GM20000 (cell line): Measurements from ENCODE around the gene FUS.
A peak's percentile ranks its signal among the peaks of the same experiment; 100 is the strongest.

Source experiments
- DNase-seq: peaks from one replicate; pipeline ENCODE4 v3.0.0; 2012; ENCODE audit warnings: low spot score
- TF ChIP-seq, protein P1 (sequence below): IDR thresholded peaks from 2 replicates; pipeline ENCODE4 v1.5.1; 2012; ENCODE audit warnings: mild to moderate bottlenecking, control low read depth; ENCODE audit errors: extremely low read depth, missing control alignments

Gene FUS

GRCh38 chr16:31215287-31216162 is 35.6 kb downstream of the FUS start:
- TF ChIP-seq, protein P1, sequence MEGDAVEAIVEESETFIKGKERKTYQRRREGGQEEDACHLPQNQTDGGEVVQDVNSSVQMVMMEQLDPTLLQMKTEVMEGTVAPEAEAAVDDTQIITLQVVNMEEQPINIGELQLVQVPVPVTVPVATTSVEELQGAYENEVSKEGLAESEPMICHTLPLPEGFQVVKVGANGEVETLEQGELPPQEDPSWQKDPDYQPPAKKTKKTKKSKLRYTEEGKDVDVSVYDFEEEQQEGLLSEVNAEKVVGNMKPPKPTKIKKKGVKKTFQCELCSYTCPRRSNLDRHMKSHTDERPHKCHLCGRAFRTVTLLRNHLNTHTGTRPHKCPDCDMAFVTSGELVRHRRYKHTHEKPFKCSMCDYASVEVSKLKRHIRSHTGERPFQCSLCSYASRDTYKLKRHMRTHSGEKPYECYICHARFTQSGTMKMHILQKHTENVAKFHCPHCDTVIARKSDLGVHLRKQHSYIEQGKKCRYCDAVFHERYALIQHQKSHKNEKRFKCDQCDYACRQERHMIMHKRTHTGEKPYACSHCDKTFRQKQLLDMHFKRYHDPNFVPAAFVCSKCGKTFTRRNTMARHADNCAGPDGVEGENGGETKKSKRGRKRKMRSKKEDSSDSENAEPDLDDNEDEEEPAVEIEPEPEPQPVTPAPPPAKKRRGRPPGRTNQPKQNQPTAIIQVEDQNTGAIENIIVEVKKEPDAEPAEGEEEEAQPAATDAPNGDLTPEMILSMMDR: no peak
- DNase-seq: peak; percentile 67

DNA sequence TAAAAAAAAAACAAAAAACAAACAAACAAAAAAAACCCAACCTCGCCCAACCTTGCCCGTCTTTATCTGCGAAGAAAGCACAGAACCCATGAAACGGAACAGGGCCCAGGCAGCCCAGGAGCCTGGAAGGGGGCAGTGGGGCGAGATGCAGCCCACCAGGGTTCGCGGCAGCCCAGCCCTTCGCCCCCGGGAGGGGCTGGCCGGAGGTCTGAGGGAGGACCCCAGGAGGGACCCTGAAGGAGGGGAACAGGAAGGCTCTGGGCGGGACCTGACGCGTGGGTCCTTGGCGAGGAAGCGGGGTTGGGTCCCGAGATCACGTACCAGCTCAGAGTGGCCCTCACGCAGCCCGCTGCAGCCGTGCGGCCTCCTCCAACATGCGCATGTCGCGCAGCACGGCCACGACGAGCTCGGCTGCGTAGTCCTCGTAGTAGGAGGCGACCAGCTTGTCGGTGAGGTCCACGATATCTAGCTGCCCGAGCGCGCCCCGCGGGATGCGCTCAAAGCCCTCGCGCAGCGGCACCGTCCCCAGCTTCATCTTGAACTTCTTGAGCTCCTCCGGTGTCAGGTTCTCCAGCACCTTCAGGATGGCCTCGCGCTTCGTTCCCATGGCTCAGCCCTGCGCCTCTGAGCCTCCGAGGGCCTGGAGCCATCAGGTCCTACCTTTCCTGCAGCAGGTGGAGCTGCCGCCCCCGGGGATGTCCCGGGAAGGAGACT is 36.6 kb downstream of the FUS start, which contains the start of gene PYDC1:
TSS of gene PYDC1 (minus strand) at position 714 of the 714 bp plus-strand sequence. CDS start at position 607, 107 bp downstream.
- DNase-seq: peak; percentile 45
- TF ChIP-seq, protein P1: no peak

- TF ChIP-seq, protein P1: no peak
- DNase-seq: no peak
These were observed 37.2 kb downstream of the FUS start for GRCh38 chr16:31217136-31217530.

- TF ChIP-seq, protein P1: no peak
- peak; percentile 6 for DNase-seq
These were observed 39.3 kb downstream of the FUS start for GRCh38 chr16:31219154-31219741.

DNA sequence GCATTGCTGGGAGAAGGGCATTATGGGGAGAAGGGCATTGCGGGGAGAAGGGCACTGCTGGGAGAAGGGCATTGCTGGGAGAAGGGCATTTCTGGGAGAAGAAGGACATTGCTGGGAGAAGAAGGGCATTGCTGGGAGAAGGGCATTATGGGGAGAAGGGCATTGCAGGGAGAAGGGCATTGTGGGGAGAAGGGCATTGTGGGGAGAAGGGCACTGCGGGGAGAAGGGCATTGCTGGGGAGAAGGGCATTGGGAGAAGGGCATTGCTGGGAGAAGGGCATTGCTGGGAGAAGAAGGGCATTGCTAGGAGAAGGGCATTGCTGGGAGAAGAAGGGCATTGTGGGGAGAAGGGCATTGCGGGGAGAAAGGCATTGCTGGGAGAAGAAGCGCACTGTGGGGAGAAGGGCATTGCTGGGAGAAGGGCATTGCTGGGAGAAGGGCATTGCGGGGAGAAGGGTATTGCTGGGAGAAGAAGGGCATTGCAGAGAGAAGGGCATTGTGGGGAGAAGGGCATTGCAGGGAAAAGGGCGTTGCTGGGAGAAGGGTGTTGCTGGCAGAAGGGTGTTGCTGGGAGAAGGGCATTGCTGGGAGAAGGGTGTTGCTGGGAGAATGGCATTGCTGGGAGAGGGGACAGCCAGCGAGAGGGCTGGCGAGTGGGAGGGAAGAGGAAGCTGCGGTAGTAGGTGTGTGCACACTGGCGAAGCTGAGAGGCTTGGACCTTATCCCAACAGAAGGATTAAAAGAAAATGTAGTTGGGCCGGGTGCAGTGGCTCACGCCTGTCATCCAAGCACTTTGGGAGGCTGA is 41.6 kb downstream of the FUS start:
- peak; percentile 11 for DNase-seq
- TF ChIP-seq, protein P1: no peak

GRCh38 chr16:31223044-31223443 is 43.1 kb downstream of the FUS start:
- TF ChIP-seq, protein P1: no peak
- peak; percentile 29 for DNase-seq
